PFSK-1 (cell line): Measurements from ENCODE around the gene PRKCE.

Source experiments
- FOXP2 ChIP-seq: optimal IDR thresholded peaks from 2 replicates; pipeline ENCODE3; 2011; ENCODE audit warnings: borderline replicate concordance, control low read depth, inconsistent platforms; ENCODE audit not compliant: insufficient read depth; ENCODE audit errors: extremely low read length, extremely low read depth
- POLR2AphosphoS5 ChIP-seq: IDR thresholded peaks from 2 replicates; pipeline ENCODE4 v1.6.1; 2012; ENCODE audit warnings: low read depth, mild to moderate bottlenecking, control low read depth, low read length, moderate library complexity
- REST ChIP-seq, 2 experiments: IDR thresholded peaks; 2 replicates each; pipeline versions ENCODE4 v1.6.1 to v1.8.0; 2011 to 2012; ENCODE audit warnings: low read depth in 2 of 2, low read length in 2 of 2, control low read depth in 1 of 2, inconsistent platforms in 1 of 2, mild to moderate bottlenecking in 1 of 2, moderate library complexity in 1 of 2; ENCODE audit not compliant: insufficient read depth in 1 of 2
- SIN3A ChIP-seq: IDR thresholded peaks from 2 replicates; pipeline ENCODE4 v1.6.1; 2012; ENCODE audit warnings: mild to moderate bottlenecking, low read length, moderate library complexity, borderline replicate concordance; ENCODE audit not compliant: insufficient read depth
- TAF1 ChIP-seq: IDR thresholded peaks from 2 replicates; pipeline ENCODE4 v1.6.1; 2012; ENCODE audit warnings: low read length, control low read depth, borderline replicate concordance; ENCODE audit not compliant: insufficient read depth

The PRKCE gene

GRCh38 chr2:45892425-45892745 lies 240.9 kb downstream of the PRKCE start:
- TF ChIP-seq POLR2AphosphoS5 (no peak), REST (IDR thresholded peaks at IDR 0.05; ENCODE audit: insufficient read depth in 1 of 2, low read depth in 2 of 2, low read length in 2 of 2) (no peak), TAF1 (no peak), FOXP2 (no peak), SIN3A (no peak)

GRCh38 chr2:45892757-45893156 lies 241.3 kb downstream of the PRKCE start:
- no peak for TF ChIP-seq SIN3A
- no peak for TF ChIP-seq REST (IDR thresholded peaks at IDR 0.05; ENCODE audit: insufficient read depth in 1 of 2, low read depth in 2 of 2, low read length in 2 of 2)
- no peak for TF ChIP-seq POLR2AphosphoS5
- no peak for TF ChIP-seq TAF1

GRCh38 chr2:45894211-45894610 lies 242.7 kb downstream of the PRKCE start:
- TF ChIP-seq SIN3A (no peak), TAF1 (no peak), POLR2AphosphoS5 (no peak), FOXP2 (no peak)

GRCh38 chr2:45895241-45895861 lies 243.9 kb downstream of the PRKCE start:
- TF ChIP-seq REST (IDR thresholded peaks at IDR 0.05; ENCODE audit: insufficient read depth in 1 of 2, low read depth in 2 of 2, low read length in 2 of 2) (no peak), TAF1 (no peak), FOXP2 (no peak), POLR2AphosphoS5 (no peak), SIN3A (no peak)

GRCh38 chr2:45896311-45896710 lies 244.8 kb downstream of the PRKCE start:
- no peak for TF ChIP-seq FOXP2
- TF ChIP-seq REST (IDR thresholded peaks at IDR 0.05; ENCODE audit: insufficient read depth in 1 of 2, low read depth in 2 of 2, low read length in 2 of 2), result no peak
- TF ChIP-seq TAF1, result no peak
- TF ChIP-seq SIN3A, result no peak
- no peak for TF ChIP-seq POLR2AphosphoS5
